Left lung (tissue), 10 donors: ENCODE data around the gene NTM. TPM values are rescaled to one million over a fixed set of nuclear protein-coding genes. Genes with fewer than 3 reads are reported as not detected.

ENCODE experiments used
- ATAC-seq: fragments of 200-7000 bp; cut with Tn5 transposase; one replicate; pipeline ENCODE4 v1.9.1; 2020; ENCODE audit warnings: moderate library complexity
- DNase-seq, 4 donors: peaks; one replicate each; pipeline ENCODE4 v3.0.0-alpha.2; 2013 to 2020
- H3K27ac ChIP-seq, 2 donors: fragments of 200-600 bp; sonication (generic) in 1 of 2; one replicate each; pipeline versions ENCODE4 v1.5.0 to v1.8.0; 2020 to 2021
- H3K27me3 ChIP-seq, 2 donors: fragments of 200-600 bp; sonication (generic) in 1 of 2; one replicate each; pipeline versions ENCODE4 v1.5.0 to v1.8.0; 2020 to 2021
- H3K36me3 ChIP-seq, 2 donors: fragments of 200-600 bp; sonication (generic) in 1 of 2; one replicate each; pipeline versions ENCODE4 v1.5.0 to v1.8.0; 2020 to 2021
- H3K4me1 ChIP-seq, 2 donors: fragments of 200-600 bp; one replicate each; pipeline ENCODE4 v1.8.0; 2021
- H3K4me3 ChIP-seq, 2 donors: fragments of 200-600 bp; sonication (generic) in 1 of 2; one replicate each; pipeline versions ENCODE4 v1.5.0 to v1.8.0; 2020 to 2021; ENCODE audit warnings: mild to moderate bottlenecking in 1 of 2
- H3K9me3 ChIP-seq, 2 donors: fragments of 200-600 bp; sonication (generic) in 1 of 2; one replicate each; pipeline versions ENCODE4 v1.5.0 to v1.8.0; 2020 to 2021
- intact Hi-C, 2 donors: fragments of 100-400 bp; cut with DNase I; formaldehyde crosslinking; loops; one replicate each; pipeline versions ENCODE4 v1.11.2 to v1.14.2; 2022
- polyA plus RNA-seq, 6 donors: library from polyadenylated mRNA; unstranded; fragments of 120-200 nt; gene quantifications; one replicate each; pipeline ENCODE4 v1.2.1, GENCODE V29; 2013; ENCODE audit not compliant: insufficient read length in 6 of 6
- total RNA-seq, 2 donors: library from RNA; stranded (reverse); fragmentation: NEBNext Ultra II Directional; extraction: Animal tissue kit (Norgen Biotek cat#: 25700); gene quantifications; one replicate each; pipeline ENCODE4 v1.2.1, GENCODE V29; 2021
- TF ChIP-seq, protein P1 (sequence below), 2 donors: fragments of 200-600 bp; sonication (generic) in 1 of 2; IDR thresholded peaks; one replicate each; pipeline versions ENCODE4 v1.5.0 to v1.8.0; 2021; ENCODE audit warnings: antibody characterized with exemption in 2 of 2
- donor health status: DM: no; HTN: yes; CAD: no.
- donor health status: DM: no; HTN: no; CAD: no.

NTM gene
- total and polyA plus RNA-seq, 8 donors: 9.5 to 31.0 (median 21.1) TPM

DNA sequence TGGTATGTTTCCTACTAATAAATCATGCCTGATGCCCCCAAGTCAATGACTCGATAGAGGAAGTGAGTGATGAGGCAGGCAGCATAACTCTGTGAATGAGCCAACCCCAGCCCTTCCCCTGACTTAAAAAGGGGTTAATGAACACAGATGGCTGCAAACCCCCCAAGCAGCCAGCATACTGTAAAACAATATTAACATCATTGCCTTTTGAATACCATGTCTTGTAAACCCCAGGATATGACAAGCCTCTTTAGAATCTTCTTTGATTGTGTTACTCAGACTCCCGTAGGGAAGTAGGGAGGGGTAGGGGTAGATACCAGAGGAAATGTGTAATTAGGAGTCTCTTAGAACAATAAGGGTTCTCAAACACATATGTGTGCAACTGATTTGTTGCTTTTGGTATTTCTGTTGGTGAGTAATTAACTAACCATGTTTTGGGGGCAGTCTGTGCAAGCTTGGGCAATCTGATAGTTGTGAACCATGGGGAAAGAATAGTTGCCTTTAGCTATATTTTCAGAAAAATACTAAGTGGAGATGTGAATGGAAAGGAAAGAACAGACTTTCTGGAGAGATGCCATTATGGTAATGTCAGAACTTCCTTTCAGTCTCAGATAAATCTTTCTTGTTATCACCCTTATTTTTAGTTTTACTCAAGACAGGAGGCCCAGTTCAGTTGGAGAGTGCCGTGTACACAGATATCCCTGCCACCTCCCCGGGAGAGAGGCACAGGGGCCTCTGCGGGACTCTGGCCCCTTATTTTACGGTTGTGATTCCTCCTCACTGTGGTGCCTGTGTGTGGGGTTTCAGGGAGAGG is 701.8 kb downstream of the NTM start:
- intact Hi-C loops: no loop called here
- DNase-seq (no peak), ATAC-seq (peak; percentile 46)
- Histone ChIP-seq H3K27me3 (no peaks in the 10 kb centered on the region), H3K9me3 (peaks cover 0 to 4% of the 10 kb centered on the region in 2 donors), H3K4me1 (no peaks in the 10 kb centered on the region), H3K27ac (peak overlapping the region in 1 of 2 donors; percentile 11), H3K36me3 (no peaks in the 10 kb centered on the region), H3K4me3 (no peak overlapping the region)
- TF ChIP-seq, protein P1, sequence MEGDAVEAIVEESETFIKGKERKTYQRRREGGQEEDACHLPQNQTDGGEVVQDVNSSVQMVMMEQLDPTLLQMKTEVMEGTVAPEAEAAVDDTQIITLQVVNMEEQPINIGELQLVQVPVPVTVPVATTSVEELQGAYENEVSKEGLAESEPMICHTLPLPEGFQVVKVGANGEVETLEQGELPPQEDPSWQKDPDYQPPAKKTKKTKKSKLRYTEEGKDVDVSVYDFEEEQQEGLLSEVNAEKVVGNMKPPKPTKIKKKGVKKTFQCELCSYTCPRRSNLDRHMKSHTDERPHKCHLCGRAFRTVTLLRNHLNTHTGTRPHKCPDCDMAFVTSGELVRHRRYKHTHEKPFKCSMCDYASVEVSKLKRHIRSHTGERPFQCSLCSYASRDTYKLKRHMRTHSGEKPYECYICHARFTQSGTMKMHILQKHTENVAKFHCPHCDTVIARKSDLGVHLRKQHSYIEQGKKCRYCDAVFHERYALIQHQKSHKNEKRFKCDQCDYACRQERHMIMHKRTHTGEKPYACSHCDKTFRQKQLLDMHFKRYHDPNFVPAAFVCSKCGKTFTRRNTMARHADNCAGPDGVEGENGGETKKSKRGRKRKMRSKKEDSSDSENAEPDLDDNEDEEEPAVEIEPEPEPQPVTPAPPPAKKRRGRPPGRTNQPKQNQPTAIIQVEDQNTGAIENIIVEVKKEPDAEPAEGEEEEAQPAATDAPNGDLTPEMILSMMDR (IDR thresholded peaks at IDR 0.05): no peak

DNA sequence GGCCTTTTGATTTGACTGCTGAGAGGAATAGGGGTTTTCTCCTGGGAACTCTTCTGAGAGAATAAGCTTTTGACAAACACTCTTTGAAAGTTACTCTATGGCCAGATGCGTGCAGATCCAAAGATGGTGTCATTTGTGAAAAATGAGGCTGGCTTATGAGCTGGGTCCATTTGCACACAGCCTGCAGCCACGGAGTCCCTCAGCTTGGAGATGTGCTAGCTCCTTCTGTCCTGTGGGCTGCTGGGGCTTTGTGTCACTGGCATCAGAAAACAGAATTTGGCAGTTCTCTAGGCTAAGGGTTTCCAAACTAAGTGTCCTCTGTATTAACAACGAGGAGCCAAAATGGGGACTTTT is 702.4 kb downstream of the NTM start:
- H3K4me1 ChIP-seq: no peaks in the 10 kb centered on the region
- intact Hi-C loops: no loop called here
- H3K27ac ChIP-seq: no peak overlapping the region
- no peak overlapping the region for H3K4me3 ChIP-seq
- no peak for DNase-seq
- TF ChIP-seq, protein P1 (IDR thresholded peaks at IDR 0.05): no peak
- no peaks in the 10 kb centered on the region for H3K36me3 ChIP-seq
- H3K9me3 ChIP-seq: no peaks in the 10 kb centered on the region
- no peak for ATAC-seq
- H3K27me3 ChIP-seq: no peaks in the 10 kb centered on the region

DNA sequence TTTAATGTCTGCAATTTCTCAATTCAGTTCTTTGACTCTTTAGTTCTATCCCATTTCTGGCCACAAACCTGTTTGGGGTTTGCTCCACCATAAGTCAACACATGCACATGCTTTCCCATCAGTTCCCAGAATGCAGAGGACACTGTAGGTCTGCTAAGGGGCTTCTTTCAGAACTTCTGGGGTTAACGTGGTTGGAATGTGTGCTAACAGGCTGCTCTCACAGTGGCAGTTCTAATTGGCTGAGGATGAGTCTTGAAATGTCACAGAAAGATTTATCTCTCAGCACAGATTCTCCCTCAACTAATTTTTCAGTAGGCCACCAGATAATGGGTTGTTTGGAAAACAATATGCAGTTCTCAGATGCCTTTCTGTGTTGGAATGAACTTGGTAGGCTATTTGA is 703.4 kb downstream of the NTM start:
- Histone ChIP-seq H3K4me3 (no peak overlapping the region), H3K27ac (no peak overlapping the region), H3K27me3 (no peaks in the 10 kb centered on the region), H3K36me3 (no peaks in the 10 kb centered on the region), H3K9me3 (no peaks in the 10 kb centered on the region), H3K4me1 (no peaks in the 10 kb centered on the region)
- TF ChIP-seq, protein P1 (IDR thresholded peaks at IDR 0.05): no peak
- ATAC-seq (no peak), DNase-seq (no peak)
- intact Hi-C loops: no loop called here

DNA sequence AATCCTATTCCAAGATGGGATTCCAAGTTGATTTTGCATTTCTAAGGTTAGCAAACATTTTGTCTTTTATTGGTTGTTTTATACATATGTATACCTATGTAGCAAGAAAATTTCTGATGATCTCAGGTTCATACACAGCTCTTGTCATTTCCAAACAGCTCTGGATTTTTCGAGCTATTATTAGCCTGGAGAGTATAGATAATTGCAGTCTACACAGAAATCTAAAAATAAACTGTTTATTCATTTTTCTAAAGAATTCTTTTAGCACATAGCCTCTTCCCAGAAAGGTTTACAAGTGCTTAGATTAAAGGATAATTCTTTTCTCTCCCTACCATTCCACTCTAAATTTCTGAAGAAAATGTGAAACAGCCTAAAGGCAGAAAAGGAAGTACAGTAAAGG is 705.0 kb downstream of the NTM start:
- no peaks in the 10 kb centered on the region for H3K9me3 ChIP-seq
- TF ChIP-seq, protein P1 (IDR thresholded peaks at IDR 0.05): no peak
- H3K27ac ChIP-seq: no peak overlapping the region
- H3K4me1 ChIP-seq: no peaks in the 10 kb centered on the region
- intact Hi-C loops: no loop called here
- H3K36me3 ChIP-seq: no peaks in the 10 kb centered on the region
- DNase-seq (no peak), ATAC-seq (no peak)
- no peak overlapping the region for H3K4me3 ChIP-seq
- no peaks in the 10 kb centered on the region for H3K27me3 ChIP-seq

DNA sequence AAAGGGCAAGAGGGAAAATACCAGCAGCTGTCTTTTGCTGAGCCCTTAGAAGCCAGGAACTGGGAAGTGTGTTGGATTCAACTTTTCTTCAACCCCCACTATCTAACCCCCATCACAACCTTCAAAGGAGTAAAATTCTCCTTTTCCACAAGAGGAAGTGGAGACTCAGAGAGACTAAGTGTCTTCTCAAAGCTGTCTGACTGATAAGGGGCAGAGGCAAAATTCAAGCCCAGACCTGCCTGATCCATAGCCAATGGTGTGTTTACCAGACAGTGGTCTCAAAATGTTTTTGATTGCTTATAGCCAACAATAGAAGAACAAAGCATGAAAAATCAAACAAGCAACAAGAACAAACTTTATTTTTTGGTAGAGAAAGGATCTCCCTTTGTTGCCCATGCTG is 707.0 kb downstream of the NTM start:
- Histone ChIP-seq H3K4me1 (no peaks in the 10 kb centered on the region), H3K9me3 (peaks cover 0 to 5% of the 10 kb centered on the region in 2 donors), H3K4me3 (no peak overlapping the region), H3K27ac (no peak overlapping the region), H3K27me3 (no peaks in the 10 kb centered on the region), H3K36me3 (no peaks in the 10 kb centered on the region)
- intact Hi-C loops: no loop called here
- ATAC-seq (no peak), DNase-seq (no peak)
- TF ChIP-seq, protein P1 (IDR thresholded peaks at IDR 0.05): no peak
